Measurements from ENCODE around the gene RLF.
"Not testable (repeated sequence)": the region's sequence is repeated elsewhere in the genome, so short reads cannot be mapped to it uniquely, and the experiment has no call there.

Gene RLF

GRCh38 chr1:40162753-40163441, 1.7 kb downstream of the RLF start:
- DNase-seq (ENCODE audit: low spot score), result no peak

- no peak for DNase-seq (ENCODE audit: low spot score)
Measured at GRCh38 chr1:40167317-40167716, 6.1 kb downstream of the RLF start.

- DNase-seq (ENCODE audit: low spot score), result no peak
Measured at GRCh38 chr1:40171036-40171435, 9.8 kb downstream of the RLF start.

GRCh38 chr1:40174788-40175187, 13.6 kb downstream of the RLF start:
- no peak for DNase-seq (ENCODE audit: low spot score)

- DNase-seq (ENCODE audit: low spot score), result not testable (repeated sequence)
Measured at GRCh38 chr1:40176989-40177388, 15.8 kb downstream of the RLF start.

GRCh38 chr1:40178200-40178599, 17.0 kb downstream of the RLF start:
- DNase-seq (ENCODE audit: low spot score), result no peak

GRCh38 chr1:40179496-40180089, 18.4 kb downstream of the RLF start:
- DNase-seq (ENCODE audit: low spot score), result no peak

- no peak for DNase-seq (ENCODE audit: low spot score)
Measured at GRCh38 chr1:40183055-40183710, 22.0 kb downstream of the RLF start.

- DNase-seq (ENCODE audit: low spot score), result no peak
Measured at GRCh38 chr1:40184193-40184592, 23.0 kb downstream of the RLF start.

GRCh38 chr1:40185951-40186864, 25.0 kb downstream of the RLF start:
- no peak for DNase-seq (ENCODE audit: low spot score)

- no peak for DNase-seq (ENCODE audit: low spot score)
Measured at GRCh38 chr1:40187399-40187798, 26.2 kb downstream of the RLF start.

- DNase-seq (ENCODE audit: low spot score), result not testable (repeated sequence)
Measured at GRCh38 chr1:40194639-40195038, 33.5 kb downstream of the RLF start.

- DNase-seq (ENCODE audit: low spot score), result no peak
Measured at GRCh38 chr1:40197656-40198055, 36.5 kb downstream of the RLF start.

GRCh38 chr1:40199126-40199525, 37.9 kb downstream of the RLF start:
- DNase-seq (ENCODE audit: low spot score), result no peak

GRCh38 chr1:40204856-40205255, 43.7 kb downstream of the RLF start:
- DNase-seq (ENCODE audit: low spot score), result no peak

- no peak for DNase-seq (ENCODE audit: low spot score)
Measured at GRCh38 chr1:40210511-40211204, 49.5 kb downstream of the RLF start.

GRCh38 chr1:40218333-40218732, 57.1 kb downstream of the RLF start:
- no peak for DNase-seq (ENCODE audit: low spot score)

- not testable (repeated sequence) for DNase-seq (ENCODE audit: low spot score)
Measured at GRCh38 chr1:40221471-40221905, 60.3 kb downstream of the RLF start.

- no peak for DNase-seq (ENCODE audit: low spot score)
Measured at GRCh38 chr1:40221977-40222772, 61.0 kb downstream of the RLF start.

- DNase-seq (ENCODE audit: low spot score), result no peak
Measured at GRCh38 chr1:40224040-40224439, 62.9 kb downstream of the RLF start.

GRCh38 chr1:40226192-40226591, 65.0 kb downstream of the RLF start:
- no peak for DNase-seq (ENCODE audit: low spot score)

Data from ecto neural progenitor cell (in vitro differentiated cells).